ENCODE results near the gene SLC19A3.

DNA sequence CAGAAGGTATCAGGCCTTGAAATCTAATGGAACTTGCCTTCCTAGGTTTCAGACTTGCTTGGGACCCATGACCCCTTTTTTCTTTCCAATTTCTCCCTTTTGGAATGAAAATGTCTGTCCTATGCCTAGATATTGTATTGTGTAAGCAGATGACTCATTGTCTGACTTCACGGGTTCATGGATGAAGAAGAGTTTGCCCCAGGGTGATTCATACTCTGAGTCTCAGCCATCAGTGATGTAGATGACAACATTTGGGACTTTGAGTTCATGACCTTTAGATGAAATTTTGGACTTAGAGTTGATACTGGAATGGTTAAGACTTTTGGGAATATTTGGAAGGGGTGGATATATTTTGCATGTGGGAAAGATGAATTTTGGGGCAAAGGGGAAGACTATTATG lies 62.4 kb downstream of the SLC19A3 start:
- no peak for TF ChIP-seq POLR2A (IDR thresholded peaks at IDR 0.05)
- TF ChIP-seq, protein P1, sequence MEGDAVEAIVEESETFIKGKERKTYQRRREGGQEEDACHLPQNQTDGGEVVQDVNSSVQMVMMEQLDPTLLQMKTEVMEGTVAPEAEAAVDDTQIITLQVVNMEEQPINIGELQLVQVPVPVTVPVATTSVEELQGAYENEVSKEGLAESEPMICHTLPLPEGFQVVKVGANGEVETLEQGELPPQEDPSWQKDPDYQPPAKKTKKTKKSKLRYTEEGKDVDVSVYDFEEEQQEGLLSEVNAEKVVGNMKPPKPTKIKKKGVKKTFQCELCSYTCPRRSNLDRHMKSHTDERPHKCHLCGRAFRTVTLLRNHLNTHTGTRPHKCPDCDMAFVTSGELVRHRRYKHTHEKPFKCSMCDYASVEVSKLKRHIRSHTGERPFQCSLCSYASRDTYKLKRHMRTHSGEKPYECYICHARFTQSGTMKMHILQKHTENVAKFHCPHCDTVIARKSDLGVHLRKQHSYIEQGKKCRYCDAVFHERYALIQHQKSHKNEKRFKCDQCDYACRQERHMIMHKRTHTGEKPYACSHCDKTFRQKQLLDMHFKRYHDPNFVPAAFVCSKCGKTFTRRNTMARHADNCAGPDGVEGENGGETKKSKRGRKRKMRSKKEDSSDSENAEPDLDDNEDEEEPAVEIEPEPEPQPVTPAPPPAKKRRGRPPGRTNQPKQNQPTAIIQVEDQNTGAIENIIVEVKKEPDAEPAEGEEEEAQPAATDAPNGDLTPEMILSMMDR (IDR thresholded peaks at IDR 0.05), result no peak
